HL-60/S4 treated with phorbol 12-myristate 13-acetate at 8.2 ng/mL for 4 days and 3 days (cell line): ENCODE data around the gene BRD9.
"Not testable (repeated sequence)": the region's sequence is repeated elsewhere in the genome, so short reads cannot be mapped to it uniquely, and the experiment has no call there.

Experiments used
- in situ Hi-C: fragments of 300-500 bp; cut with MboI; formaldehyde crosslinking; loops from 2 replicates; pipeline ENCODE4 v1.15.0; 2022; ENCODE audit warnings: low sequenced_read_pairs

The BRD9 gene

GRCh38 chr5:926417-927171 lies 34.0 kb upstream of the BRD9 start:
- in situ Hi-C loops = no loop called here

- in situ Hi-C loops = no loop called here
These were observed 30.8 kb upstream of the BRD9 start for GRCh38 chr5:923281-923873.

GRCh38 chr5:922436-923280 lies 30.1 kb upstream of the BRD9 start:
- in situ Hi-C loops = no loop called here

DNA sequence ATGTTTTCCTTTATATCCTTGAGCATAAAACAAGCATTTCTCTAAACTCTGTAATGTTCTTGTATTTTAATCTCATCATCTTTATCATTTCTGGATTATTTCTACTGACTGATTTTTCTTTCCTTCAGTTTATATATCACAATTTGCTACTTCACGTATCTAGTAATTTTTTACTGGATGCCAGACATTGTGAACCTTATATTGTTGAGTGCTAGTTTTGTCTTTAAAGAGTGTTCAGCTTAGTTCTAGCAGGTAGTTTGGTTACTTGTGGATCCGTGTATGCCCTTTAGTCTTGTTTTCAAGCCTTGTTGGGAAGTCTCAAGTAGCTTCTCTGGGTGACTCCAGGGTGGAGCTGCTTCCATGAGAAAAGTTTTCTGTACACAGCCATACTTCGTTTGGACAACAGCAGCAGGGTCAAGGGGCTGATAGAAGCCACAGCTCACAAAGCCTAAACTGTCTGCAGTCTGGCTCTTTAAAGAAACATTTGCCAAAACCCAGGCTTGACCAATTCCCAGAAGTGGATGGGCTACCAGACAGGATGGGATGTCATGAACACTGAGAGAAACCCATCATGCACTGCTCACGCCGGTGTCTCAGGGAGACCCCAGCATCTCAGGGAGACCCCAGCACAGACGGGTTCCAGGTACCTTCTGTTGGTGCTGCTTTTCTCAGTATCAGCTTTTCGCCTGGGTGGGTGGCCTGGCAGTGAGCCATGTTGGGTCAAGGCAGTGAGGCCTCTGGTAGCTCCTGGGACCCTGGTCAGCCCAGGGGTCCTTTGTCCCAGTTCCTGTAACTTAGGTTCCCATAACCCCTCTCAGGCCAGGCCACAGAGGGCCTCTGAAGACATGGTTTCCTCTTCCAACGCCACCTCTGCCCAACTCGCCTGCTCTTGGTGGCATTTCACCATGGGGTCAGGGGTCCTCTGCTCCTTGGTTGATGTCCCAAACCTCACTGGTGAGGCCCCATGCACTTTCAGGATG lies 29.1 kb upstream of the BRD9 start:
- in situ Hi-C loops = no loop called here

GRCh38 chr5:920321-920720 lies 27.7 kb upstream of the BRD9 start:
- in situ Hi-C loops = no loop called here

GRCh38 chr5:919356-920000 lies 26.9 kb upstream of the BRD9 start:
- in situ Hi-C loops = no loop called here

GRCh38 chr5:918717-919116 lies 26.1 kb upstream of the BRD9 start:
- in situ Hi-C loops = not testable (repeated sequence)

DNA sequence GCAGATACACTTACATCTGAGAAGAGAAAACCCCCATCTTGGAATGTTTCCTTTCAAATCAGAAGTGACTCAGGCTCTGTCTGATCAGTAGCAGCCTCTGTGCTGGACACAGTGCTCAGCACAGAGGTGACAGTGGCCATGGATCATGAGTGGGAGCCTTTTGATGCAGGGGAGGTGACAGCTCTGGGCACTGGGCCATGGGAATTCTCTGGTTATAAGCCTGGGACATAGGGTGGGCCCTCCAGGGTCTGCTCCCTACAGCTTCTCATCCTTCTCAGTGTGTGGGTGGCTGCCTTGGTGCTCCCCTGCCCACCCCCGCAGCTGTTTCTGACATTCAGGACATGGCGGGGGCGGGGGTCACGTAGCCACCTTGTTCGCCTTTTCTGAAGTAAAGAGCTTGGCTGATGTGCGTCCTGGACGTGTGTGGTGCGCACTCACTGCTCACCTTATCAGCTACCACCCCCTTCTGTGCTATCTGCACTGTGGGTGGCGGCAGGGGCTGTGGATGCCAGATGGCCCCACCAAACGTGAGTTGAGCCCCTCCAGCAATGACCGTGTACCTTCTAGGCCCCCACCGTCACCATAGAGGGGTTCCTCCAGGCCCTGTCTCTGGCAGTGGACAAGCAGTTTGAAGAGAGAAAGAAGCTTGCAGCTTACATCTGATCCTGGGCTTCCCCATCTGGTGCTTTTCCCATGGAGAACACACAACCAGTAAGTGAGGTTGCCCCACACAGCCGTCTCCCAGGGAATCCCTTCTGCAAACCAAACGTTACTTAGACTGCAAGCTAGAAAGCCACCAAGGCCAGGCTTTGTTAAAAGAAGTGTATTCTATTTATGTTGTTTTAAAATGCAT lies 24.1 kb upstream of the BRD9 start:
- in situ Hi-C loops = no loop called here

- in situ Hi-C loops = no loop called here
These were observed 23.3 kb upstream of the BRD9 start for GRCh38 chr5:915946-916345.

- in situ Hi-C loops = not testable (repeated sequence)
These were observed 22.7 kb upstream of the BRD9 start for GRCh38 chr5:915346-915745.

DNA sequence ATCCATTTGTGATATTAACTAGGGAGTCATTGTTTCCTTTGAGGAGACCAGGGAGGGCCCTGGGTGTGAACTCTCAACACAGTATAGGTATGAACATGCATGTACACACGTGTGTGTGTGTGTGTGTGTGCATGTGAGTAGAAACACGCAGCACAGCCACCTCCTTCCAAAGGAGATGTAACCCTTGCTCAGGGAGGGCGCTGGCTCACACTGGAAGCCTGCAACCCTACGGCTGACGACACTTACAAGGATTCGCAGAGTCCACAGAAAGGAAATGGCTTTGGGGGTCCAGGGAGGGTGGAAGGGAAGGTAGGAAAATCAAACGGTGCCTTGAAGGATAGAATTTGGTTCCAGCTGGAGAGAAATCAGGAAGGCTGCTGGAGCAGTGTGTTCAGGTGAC lies 22.0 kb upstream of the BRD9 start:
- in situ Hi-C loops = no loop called here

DNA sequence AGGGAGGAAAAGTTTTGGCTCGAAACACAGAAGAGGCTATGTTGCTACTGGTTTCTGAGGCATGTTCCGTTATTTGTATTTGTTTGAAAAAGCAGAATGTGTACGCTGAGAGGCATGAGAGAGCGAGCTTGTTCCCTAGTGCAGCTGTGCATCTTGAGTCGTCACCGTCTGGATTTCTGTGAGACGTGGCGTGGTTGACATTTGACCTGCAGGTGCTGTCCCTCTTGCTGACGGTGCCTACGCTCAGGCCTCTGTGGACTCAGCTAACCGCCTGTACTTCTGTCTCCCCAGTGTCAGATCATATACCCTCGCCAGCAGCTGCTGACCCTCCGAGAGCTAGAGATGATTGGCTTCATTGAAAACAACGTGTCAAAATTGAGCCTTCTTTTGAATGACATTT lies 21.6 kb upstream of the BRD9 start:
- in situ Hi-C loops = no loop called here

- in situ Hi-C loops = no loop called here
These were observed 19.9 kb upstream of the BRD9 start for GRCh38 chr5:912280-913091.

- in situ Hi-C loops = no loop called here
These were observed 19.0 kb upstream of the BRD9 start for GRCh38 chr5:911601-912000.

DNA sequence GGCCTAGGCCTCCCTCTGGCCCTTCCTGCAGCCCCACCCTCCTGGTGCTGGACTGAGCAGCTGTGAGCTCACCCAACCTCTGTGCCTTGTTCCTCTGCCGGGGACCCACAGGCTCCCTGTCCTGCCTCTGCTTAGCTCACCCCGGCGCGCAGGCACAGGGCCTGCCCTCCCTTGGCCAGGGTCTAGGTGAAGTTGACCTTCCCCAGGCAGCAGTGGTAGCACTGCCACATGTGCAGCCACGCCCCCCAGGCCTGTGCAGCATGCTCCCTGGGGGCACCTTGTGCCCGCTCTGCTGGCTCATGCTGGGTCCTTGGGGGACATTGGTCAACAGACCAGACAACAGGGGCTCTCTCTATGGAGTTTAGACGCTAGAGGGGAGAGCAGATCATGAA lies 18.2 kb upstream of the BRD9 start:
- in situ Hi-C loops = no loop called here

GRCh38 chr5:909994-910768 lies 17.6 kb upstream of the BRD9 start:
- in situ Hi-C loops = no loop called here

DNA sequence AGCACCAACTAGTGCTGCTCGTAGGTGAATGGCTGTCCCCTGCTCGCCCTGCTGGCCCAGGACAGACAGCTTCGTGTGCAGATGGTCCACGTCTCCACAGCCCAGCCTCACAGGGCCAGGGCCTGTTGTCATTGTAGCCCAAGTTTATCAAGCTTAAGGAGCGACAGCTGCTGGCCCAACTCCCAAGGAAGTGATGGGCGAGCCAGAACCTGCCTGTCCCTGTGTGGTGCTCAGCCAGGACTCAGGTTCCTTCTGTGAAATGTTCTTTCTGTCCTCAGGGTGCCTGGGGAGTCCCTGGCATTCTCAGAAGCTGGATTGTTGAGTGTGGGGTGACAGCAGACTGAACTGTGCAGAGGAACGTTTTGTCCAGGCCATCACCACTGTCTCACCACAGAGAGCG lies 16.5 kb upstream of the BRD9 start:
- in situ Hi-C loops = no loop called here

DNA sequence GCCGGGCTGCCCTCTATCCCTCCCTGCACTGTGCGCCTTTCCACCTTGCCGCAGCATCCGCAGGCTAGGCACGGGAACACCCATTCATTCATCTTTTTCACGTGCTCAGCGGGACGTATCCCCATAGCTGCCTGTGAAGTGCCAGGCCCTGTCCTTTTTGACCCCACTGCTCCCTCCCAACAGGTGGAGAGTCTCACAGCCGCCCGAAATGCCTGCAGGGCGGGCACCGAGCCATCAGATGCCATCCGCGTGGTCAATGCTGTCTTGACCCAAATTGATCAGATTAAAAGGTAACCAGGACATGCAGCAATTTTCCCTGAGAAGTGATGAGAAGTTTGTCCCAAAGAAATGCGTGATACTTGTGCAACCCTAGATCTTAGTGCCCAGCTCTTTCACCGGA lies 15.6 kb upstream of the BRD9 start:
- in situ Hi-C loops = no loop called here
